ENCODE measurements around the gene CALML3.

Gene CALML3

DNA sequence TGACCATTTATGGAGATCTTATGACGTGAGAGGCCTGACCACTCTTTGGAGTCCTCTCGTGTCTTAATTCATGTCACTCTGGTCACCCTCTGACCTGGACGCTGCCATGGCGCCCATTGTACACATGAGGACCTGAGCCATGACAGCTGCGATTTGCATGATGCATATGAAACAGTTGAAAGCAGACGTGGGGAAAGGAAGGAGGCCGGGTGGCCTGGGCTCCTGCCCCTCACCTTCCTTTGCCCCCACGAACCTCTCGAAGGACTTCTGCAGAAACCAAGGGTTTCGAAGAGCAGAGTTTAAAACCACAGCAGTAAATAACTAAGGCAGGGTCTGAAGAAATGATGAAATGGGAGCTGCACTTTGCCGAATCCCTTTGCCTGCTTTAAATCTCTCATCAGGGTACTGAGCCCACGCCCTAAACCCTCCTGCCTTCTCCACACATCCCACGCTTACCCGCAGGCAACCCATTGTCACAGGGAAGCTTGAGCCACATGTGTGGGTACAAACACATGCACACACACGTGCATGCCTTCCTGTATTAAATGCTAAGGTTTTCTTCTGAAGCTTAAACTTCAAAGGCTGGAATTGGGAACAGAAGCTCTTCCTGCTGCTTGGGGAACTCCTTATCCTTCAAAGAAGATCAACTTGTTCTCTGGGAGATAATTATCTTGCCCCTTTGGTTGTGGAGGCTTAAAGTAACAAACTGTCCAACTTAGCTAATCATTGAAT is 11.7 kb upstream of the CALML3 start:
- ATAC-seq (replicated peaks; ENCODE audit: extremely low read depth, poor library complexity, severe bottlenecking) (no peak), DNase-seq (ENCODE audit: low spot score in 2 of 2) (no peak)
- no peak overlapping the region for H3K4me3 Mint-ChIP-seq
- peaks cover 62% of the 10 kb centered on the region for H3K27me3 Mint-ChIP-seq
- H3K4me1 Mint-ChIP-seq: no peaks in the 10 kb centered on the region
- H3K9me3 Mint-ChIP-seq: no peaks in the 10 kb centered on the region
- H3K27ac Mint-ChIP-seq (ENCODE audit: low read depth): no peak overlapping the region
- H3K36me3 Mint-ChIP-seq (ENCODE audit: insufficient read depth): peaks cover 2% of the 10 kb centered on the region

GRCh38 chr10:5514226-5514850 is 10.4 kb upstream of the CALML3 start:
- Mint-ChIP-seq H3K4me3 (no peak overlapping the region), H3K36me3 (ENCODE audit: insufficient read depth) (peaks cover 2% of the 10 kb centered on the region), H3K4me1 (no peaks in the 10 kb centered on the region), H3K9me3 (no peaks in the 10 kb centered on the region), H3K27ac (ENCODE audit: low read depth) (no peak overlapping the region), H3K27me3 (peaks cover 50% of the 10 kb centered on the region)
- DNase-seq (ENCODE audit: low spot score in 2 of 2): no peak
- ATAC-seq (replicated peaks; ENCODE audit: extremely low read depth, poor library complexity, severe bottlenecking): no peak

DNA sequence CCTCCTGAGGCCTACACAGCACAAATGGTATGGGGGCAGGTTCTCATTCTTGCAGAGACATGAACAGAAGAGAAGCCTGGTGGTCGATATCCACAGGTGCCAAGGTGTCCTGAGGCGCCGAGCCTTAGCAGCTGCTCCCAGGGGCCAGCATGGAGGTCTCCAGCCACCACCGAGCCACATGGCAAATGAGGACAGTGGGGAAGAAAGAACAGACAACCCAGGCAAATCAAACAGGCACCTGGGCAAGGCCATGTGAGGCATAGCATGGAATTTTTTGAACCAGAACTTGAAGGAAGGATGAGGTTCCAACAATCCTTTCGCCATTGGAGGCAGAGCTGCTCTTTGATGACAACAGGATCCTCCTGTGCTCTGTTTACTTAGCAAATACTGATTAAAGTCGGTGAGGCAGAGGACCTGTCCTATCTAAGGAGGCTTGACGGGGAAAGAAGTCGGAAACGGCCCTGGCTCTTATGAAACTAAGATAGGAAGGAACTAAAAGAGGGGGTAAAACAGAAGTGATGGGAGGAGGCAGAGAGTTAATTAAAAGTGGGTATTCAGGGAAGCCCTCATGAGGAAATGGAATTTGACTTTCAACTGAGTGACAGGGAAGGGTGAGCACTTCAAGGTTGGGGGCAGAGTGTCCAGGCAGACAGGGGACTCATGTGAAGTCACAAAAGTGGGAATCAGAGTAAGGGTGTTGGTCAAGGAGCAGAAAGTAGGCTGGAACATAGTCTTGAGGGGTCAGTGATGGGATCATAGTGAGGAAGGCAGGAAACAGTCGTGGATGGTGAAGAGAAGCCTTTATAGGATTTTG is 8.6 kb upstream of the CALML3 start:
- Mint-ChIP-seq H3K4me3 (no peak overlapping the region), H3K36me3 (ENCODE audit: insufficient read depth) (peaks cover 4% of the 10 kb centered on the region), H3K27ac (ENCODE audit: low read depth) (no peak overlapping the region), H3K9me3 (no peaks in the 10 kb centered on the region), H3K27me3 (peaks cover 50% of the 10 kb centered on the region), H3K4me1 (no peaks in the 10 kb centered on the region)
- DNase-seq (ENCODE audit: low spot score in 2 of 2): no peak
- no peak for ATAC-seq (replicated peaks; ENCODE audit: extremely low read depth, poor library complexity, severe bottlenecking)

GRCh38 chr10:5517546-5517945 is 7.2 kb upstream of the CALML3 start:
- H3K4me3 Mint-ChIP-seq: no peak overlapping the region
- no peaks in the 10 kb centered on the region for H3K9me3 Mint-ChIP-seq
- DNase-seq (ENCODE audit: low spot score in 2 of 2) (no peak), ATAC-seq (replicated peaks; ENCODE audit: extremely low read depth, poor library complexity, severe bottlenecking) (no peak)
- peaks cover 41% of the 10 kb centered on the region for H3K27me3 Mint-ChIP-seq
- peaks cover 4% of the 10 kb centered on the region for H3K36me3 Mint-ChIP-seq (ENCODE audit: insufficient read depth)
- H3K27ac Mint-ChIP-seq (ENCODE audit: low read depth): no peak overlapping the region
- no peaks in the 10 kb centered on the region for H3K4me1 Mint-ChIP-seq

DNA sequence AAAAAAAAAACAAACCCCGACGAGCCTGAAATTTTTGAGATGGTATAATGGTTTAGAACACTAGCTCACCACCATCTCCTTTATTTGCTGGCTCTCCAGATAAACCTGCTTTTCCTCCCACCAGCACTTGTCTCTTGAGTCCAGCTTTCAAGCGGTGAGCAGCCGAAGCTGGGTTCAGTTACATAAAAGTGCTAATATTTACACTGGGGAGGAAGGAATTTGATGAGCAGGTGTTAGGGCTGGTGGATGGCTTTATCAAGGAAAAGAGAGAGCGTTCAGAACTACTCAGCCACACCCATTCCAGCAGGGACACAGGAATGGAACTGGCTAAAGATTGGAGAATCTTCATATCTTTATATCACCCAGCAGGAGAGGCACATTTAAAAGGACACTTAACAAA is 6.6 kb upstream of the CALML3 start:
- peaks cover 4% of the 10 kb centered on the region for H3K36me3 Mint-ChIP-seq (ENCODE audit: insufficient read depth)
- peaks cover 41% of the 10 kb centered on the region for H3K27me3 Mint-ChIP-seq
- no peaks in the 10 kb centered on the region for H3K4me1 Mint-ChIP-seq
- DNase-seq (ENCODE audit: low spot score in 2 of 2): no peak
- H3K9me3 Mint-ChIP-seq: no peaks in the 10 kb centered on the region
- ATAC-seq (replicated peaks; ENCODE audit: extremely low read depth, poor library complexity, severe bottlenecking): no peak
- H3K27ac Mint-ChIP-seq (ENCODE audit: low read depth): no peak overlapping the region
- H3K4me3 Mint-ChIP-seq: no peak overlapping the region

GRCh38 chr10:5519054-5519453 is 5.7 kb upstream of the CALML3 start:
- Mint-ChIP-seq H3K4me3 (no peak overlapping the region), H3K9me3 (no peaks in the 10 kb centered on the region), H3K27ac (ENCODE audit: low read depth) (no peak overlapping the region), H3K27me3 (peaks cover 43% of the 10 kb centered on the region), H3K4me1 (no peaks in the 10 kb centered on the region), H3K36me3 (ENCODE audit: insufficient read depth) (peaks cover 4% of the 10 kb centered on the region)
- ATAC-seq (replicated peaks; ENCODE audit: extremely low read depth, poor library complexity, severe bottlenecking) (no peak), DNase-seq (ENCODE audit: low spot score in 2 of 2) (no peak)

DNA sequence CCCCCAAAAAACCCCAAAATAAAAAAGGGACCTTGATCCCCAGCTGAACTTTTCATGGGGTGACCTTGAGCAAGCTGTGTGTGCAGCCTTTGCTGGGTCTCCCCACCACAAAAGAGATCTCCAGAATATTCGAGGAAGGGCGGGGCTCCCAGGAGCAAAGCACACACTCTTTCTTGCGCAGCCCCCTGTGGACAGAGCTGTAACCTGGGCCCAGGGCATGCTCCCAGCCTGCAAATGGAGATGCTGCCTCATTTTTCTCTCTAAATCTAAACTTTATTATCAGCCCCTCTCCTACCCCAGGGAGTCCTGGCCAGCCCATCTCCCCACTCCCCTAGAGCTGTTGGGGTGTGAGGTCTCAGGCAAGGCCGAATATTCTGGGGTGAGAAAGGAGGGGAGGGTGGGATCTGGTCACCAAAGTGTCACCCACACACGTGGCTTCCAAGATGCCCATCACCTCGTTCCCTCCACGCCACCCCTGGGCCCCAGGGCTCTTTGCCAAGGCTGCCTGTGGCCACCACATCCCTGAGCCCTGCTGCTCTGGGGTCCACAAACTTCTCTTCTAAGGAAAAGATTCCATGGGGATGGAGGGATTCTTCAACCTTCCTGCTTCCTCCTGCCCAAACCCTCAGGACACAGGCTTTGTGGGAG is 1.7 kb upstream of the CALML3 start:
- no peaks in the 10 kb centered on the region for H3K9me3 Mint-ChIP-seq
- no peak overlapping the region for H3K4me3 Mint-ChIP-seq
- H3K27ac Mint-ChIP-seq (ENCODE audit: low read depth): no peak overlapping the region
- H3K36me3 Mint-ChIP-seq (ENCODE audit: insufficient read depth): peaks cover 6% of the 10 kb centered on the region
- no peak for DNase-seq (ENCODE audit: low spot score in 2 of 2)
- H3K27me3 Mint-ChIP-seq: peaks cover 20% of the 10 kb centered on the region
- H3K4me1 Mint-ChIP-seq: no peaks in the 10 kb centered on the region
- no peak for ATAC-seq (replicated peaks; ENCODE audit: extremely low read depth, poor library complexity, severe bottlenecking)

DNA sequence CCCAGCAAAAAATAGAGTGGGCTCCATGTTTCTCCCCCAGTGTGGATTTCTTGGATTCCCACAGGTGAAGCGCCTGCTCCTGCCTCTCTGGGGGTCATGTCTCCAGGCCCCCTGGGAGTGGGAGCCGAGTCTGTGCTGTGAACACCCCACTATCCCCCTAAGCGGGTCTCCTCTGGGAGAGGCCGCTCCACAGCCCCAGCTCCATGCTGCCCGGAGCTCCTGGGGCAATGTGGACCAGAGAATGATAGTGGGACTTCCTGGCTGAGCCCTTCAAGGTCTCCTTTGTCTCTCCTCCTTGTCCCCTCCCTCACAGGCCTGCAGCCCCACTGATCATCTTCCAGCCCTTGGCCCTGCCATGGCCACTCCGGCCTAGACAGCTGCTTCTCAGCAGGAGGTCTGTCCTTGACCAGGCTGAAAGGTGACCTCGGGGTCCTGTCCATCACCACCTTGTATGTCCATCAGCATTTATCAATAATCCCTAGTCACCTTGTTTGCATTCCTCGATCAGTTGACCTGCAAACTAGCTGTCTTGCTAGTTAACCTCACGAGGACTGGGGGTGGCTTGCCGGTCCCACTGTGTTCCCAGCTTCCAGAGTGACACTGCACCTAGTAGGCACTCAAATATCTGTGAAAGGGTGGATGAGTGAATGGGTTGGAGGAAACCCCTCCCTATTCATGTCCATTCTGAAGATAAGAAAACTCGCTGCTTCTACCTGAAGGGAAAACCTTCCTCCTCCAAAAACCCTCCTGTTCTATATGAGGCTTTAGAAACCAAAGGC is 776 bp upstream of the CALML3 start:
- no peaks in the 10 kb centered on the region for H3K9me3 Mint-ChIP-seq
- H3K27ac Mint-ChIP-seq (ENCODE audit: low read depth): no peak overlapping the region
- H3K4me3 Mint-ChIP-seq: no peak overlapping the region
- ATAC-seq (replicated peaks; ENCODE audit: extremely low read depth, poor library complexity, severe bottlenecking): no peak
- H3K4me1 Mint-ChIP-seq: no peaks in the 10 kb centered on the region
- peaks cover 23% of the 10 kb centered on the region for H3K27me3 Mint-ChIP-seq
- H3K36me3 Mint-ChIP-seq (ENCODE audit: insufficient read depth): peaks cover 6% of the 10 kb centered on the region
- no peak for DNase-seq (ENCODE audit: low spot score in 2 of 2)

GRCh38 chr10:5525561-5526341 is 990 bp downstream of the CALML3 start:
- no peak for DNase-seq (ENCODE audit: low spot score in 2 of 2)

DNA sequence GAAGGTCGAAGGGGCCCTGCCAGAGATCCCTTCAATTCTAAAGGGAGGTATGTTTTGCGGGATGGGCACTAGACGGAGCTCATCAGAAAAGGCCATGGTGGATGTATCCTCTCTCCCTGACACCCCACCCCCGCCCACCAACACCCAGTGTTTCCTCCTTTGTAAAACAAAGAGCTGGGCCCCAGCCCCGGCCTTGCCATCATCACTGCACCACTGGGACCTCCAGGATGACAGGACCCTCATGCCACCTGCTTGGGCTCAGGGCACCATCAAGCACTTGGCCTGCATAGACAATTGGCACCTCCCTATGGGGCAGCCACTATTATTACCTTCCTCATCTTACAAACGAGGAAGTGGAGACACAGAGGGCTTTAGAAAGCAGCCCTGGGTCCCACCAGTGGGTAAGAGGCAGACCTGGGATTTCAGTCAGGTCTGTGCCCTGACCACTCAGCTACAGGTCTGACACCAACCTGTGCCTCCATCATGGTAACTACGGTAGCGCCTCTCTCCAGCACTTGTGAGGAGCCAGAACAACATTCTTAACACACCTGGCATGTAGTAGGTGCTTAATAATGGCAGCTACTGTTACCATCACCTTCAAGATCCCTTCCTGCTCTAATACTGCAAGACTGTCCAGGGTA is 2.0 kb downstream of the CALML3 start:
- H3K36me3 Mint-ChIP-seq (ENCODE audit: insufficient read depth): peaks cover 3% of the 10 kb centered on the region
- DNase-seq (ENCODE audit: low spot score in 2 of 2) (no peak), ATAC-seq (replicated peaks; ENCODE audit: extremely low read depth, poor library complexity, severe bottlenecking) (no peak)
- no peak overlapping the region for H3K27ac Mint-ChIP-seq (ENCODE audit: low read depth)
- no peaks in the 10 kb centered on the region for H3K9me3 Mint-ChIP-seq
- H3K4me1 Mint-ChIP-seq: no peaks in the 10 kb centered on the region
- no peak overlapping the region for H3K4me3 Mint-ChIP-seq
- H3K27me3 Mint-ChIP-seq: peaks cover 35% of the 10 kb centered on the region

More at GRCh38 chr10:5525561-5526341, 990 bp downstream of the CALML3 start:
- no peak overlapping the region for H3K27ac Mint-ChIP-seq (ENCODE audit: low read depth)
- peaks cover 35% of the 10 kb centered on the region for H3K27me3 Mint-ChIP-seq
- no peaks in the 10 kb centered on the region for H3K9me3 Mint-ChIP-seq
- H3K4me3 Mint-ChIP-seq: no peak overlapping the region
- no peak for ATAC-seq (replicated peaks; ENCODE audit: extremely low read depth, poor library complexity, severe bottlenecking)
- peaks cover 3% of the 10 kb centered on the region for H3K36me3 Mint-ChIP-seq (ENCODE audit: insufficient read depth)
- no peaks in the 10 kb centered on the region for H3K4me1 Mint-ChIP-seq

All from central memory CD8-positive, alpha-beta T cell (primary cell).